Thyroid gland (tissue), 4 donors: ENCODE data around the gene RHOA. TPM values are rescaled to one million over a fixed set of nuclear protein-coding genes. Genes with fewer than 3 reads are reported as not detected.
"Not testable (repeated sequence)": the region's sequence is repeated elsewhere in the genome, so short reads cannot be mapped to it uniquely, and the experiment has no call there.

Source experiments
- DNase-seq, 2 donors: peaks; one replicate each; pipeline ENCODE4 v3.0.0-alpha.2; 2019
- H3K27ac ChIP-seq, 3 donors: fragments of 200-600 bp; sonication (generic); 1 replicate in 2 of 3; 2 replicates in 1 of 3; pipeline ENCODE4 v1.5.1; 2016 to 2019; ENCODE audit warnings: mild to moderate bottlenecking in 1 of 3, moderate library complexity in 1 of 3
- H3K27me3 ChIP-seq: fragments of 200-600 bp; sonication (generic); one replicate; pipeline ENCODE4 v1.5.1; 2019
- H3K36me3 ChIP-seq, 2 donors: fragments of 200-600 bp; sonication (generic); one replicate each; pipeline ENCODE4 v1.5.1; 2016 to 2019
- H3K4me1 ChIP-seq, 2 donors: fragments of 200-600 bp; sonication (generic); one replicate each; pipeline ENCODE4 v1.5.1; 2017 to 2019
- H3K4me3 ChIP-seq, 3 donors: fragments of 200-600 bp; sonication (generic); replicated peaks in 1 of 3; 1 replicate in 2 of 3; 2 replicates in 1 of 3; pipeline ENCODE4 v1.5.1; 2016; ENCODE audit warnings: mild to moderate bottlenecking in 1 of 3
- H3K9me3 ChIP-seq: fragments of 200-600 bp; sonication (generic); one replicate; pipeline ENCODE4 v1.5.1; 2017
- POLR2A ChIP-seq, 2 donors: fragments of 450-650 bp; IDR thresholded peaks; one replicate each; pipeline ENCODE4 v1.6.1; 2017; ENCODE audit warnings: antibody characterized with exemption in 2 of 2, mild to moderate bottlenecking in 2 of 2, moderate library complexity in 1 of 2
- whole genome bisulfite sequencing, 2 donors: methylation state at CpG; one replicate each; pipeline ENCODE4 v1.1.5; 2017; 5-methylcytosine and 5-hydroxymethylcytosine counted together
- intact Hi-C: fragments of 100-400 bp; cut with DNase I; formaldehyde crosslinking; loops from one replicate; pipeline ENCODE4 v1.15.1; 2023
- total RNA-seq, 4 donors: library from RNA; depleted of rRNA; stranded (reverse); fragments of >200 nt; gene quantifications; one replicate each; pipeline ENCODE4 v1.2.3, GENCODE V29; 2016
- TF ChIP-seq, protein P1 (sequence below), 6 experiments: fragments of 200-600 bp in 3 of 6; fragments of 450-650 bp in 3 of 6; sonication (generic) in 3 of 6; IDR thresholded peaks; one replicate each; pipeline ENCODE4 v1.5.1; 2016 to 2019; ENCODE audit warnings: antibody characterized with exemption in 6 of 6, mild to moderate bottlenecking in 2 of 6, inconsistent platforms in 1 of 6, moderate library complexity in 1 of 6

The RHOA gene
- total RNA-seq, 4 donors from 2014 or later, result 437 to 789 (median 587) TPM

DNA sequence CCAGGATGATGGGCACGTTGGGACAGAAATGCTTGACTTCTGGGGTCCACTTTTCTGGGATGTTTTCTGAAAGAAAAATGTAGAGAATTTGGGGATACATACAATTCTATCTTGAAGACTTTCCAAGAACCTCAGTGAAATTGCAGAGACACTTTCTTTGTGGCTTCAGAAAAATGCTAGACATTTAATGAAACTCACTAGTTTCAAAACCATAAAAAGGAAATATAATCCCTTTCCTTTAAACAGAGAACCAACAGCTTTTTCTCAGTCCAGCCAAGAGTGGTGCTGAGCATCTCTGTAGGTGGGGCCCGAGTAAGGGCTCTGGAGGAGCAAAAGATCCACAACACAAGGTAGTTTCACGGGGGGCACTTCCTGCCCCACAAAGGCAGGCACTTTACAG, 49.2 kb downstream of the RHOA start:
- peaks cover 49 to 62% of the 10 kb centered on the region in 2 donors for H3K36me3 ChIP-seq
- H3K27ac ChIP-seq, result no peak overlapping the region
- H3K9me3 ChIP-seq, result no peaks in the 10 kb centered on the region
- TF ChIP-seq POLR2A (IDR thresholded peaks at IDR 0.05), result no peak
- TF ChIP-seq, protein P1, sequence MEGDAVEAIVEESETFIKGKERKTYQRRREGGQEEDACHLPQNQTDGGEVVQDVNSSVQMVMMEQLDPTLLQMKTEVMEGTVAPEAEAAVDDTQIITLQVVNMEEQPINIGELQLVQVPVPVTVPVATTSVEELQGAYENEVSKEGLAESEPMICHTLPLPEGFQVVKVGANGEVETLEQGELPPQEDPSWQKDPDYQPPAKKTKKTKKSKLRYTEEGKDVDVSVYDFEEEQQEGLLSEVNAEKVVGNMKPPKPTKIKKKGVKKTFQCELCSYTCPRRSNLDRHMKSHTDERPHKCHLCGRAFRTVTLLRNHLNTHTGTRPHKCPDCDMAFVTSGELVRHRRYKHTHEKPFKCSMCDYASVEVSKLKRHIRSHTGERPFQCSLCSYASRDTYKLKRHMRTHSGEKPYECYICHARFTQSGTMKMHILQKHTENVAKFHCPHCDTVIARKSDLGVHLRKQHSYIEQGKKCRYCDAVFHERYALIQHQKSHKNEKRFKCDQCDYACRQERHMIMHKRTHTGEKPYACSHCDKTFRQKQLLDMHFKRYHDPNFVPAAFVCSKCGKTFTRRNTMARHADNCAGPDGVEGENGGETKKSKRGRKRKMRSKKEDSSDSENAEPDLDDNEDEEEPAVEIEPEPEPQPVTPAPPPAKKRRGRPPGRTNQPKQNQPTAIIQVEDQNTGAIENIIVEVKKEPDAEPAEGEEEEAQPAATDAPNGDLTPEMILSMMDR (IDR thresholded peaks at IDR 0.05), result no peak
- DNase-seq, result no peak
- peaks cover 10 to 14% of the 10 kb centered on the region in 2 donors for H3K4me1 ChIP-seq
- no peaks in the 10 kb centered on the region for H3K27me3 ChIP-seq
- H3K4me3 ChIP-seq, result no peak overlapping the region
- intact Hi-C loops, result no loop called here
- WGBS, 2 donors, result 84 to 92% methylated on average over 3 of the region's 3 CpGs

DNA sequence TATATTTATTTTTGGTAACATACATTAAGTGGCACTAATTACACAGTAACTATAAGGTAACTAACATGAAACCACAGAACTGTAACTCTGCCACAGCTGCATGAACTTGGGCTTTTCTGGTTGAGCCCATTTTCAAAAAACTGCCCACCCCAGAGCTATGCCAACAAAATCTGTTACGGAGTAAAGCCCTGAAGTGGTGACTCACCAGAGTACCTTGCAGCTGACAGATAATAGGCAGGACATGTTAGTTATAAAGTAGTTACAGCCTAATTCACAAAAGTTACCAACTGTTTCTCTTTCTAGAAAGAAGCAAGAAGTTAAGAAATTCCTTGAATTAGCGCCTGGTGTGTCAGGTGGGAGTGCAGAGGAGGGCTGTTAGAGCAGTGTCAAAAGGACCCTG, 52.2 kb downstream of the RHOA start:
- 85 to 88% methylated on average over 2 of the region's 2 CpGs for WGBS, 2 donors
- H3K4me3 ChIP-seq, result no peak overlapping the region
- H3K27ac ChIP-seq, result no peak overlapping the region
- no peaks in the 10 kb centered on the region for H3K27me3 ChIP-seq
- H3K36me3 ChIP-seq, result peaks cover 34 to 49% of the 10 kb centered on the region in 2 donors
- no peak for DNase-seq
- intact Hi-C loops, result loop anchor here (5.0 kb wide), 1 partner anchor 53 kb away; the partner anchor contains the start of genes RHOA and TCTA
- H3K9me3 ChIP-seq, result no peaks in the 10 kb centered on the region
- peaks cover 10 to 27% of the 10 kb centered on the region in 2 donors for H3K4me1 ChIP-seq
- TF ChIP-seq POLR2A (IDR thresholded peaks at IDR 0.05), result no peak
- TF ChIP-seq, protein P1 (IDR thresholded peaks at IDR 0.05), result no peak

DNA sequence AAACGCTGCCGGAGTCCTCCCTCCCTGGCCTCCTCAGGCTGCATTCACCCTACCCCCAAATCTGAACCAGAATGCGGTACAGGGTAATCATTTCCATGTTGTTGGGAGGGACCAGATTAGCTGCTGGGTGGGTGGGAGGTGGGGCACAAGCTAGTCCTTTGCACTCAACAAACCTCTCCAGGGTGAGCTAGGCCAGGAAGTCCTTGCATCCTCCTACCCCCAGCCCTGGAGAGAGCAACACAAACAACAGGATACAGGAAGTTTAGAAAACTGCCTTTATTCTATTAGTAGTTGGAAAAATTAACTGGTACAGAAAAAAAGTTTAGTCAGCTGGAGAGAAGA, 52.9 kb downstream of the RHOA start:
- Histone ChIP-seq H3K36me3 (peaks cover 34 to 41% of the 10 kb centered on the region in 2 donors), H3K4me3 (no peak overlapping the region), H3K4me1 (peaks cover 10 to 27% of the 10 kb centered on the region in 2 donors), H3K9me3 (no peaks in the 10 kb centered on the region), H3K27ac (peak overlapping the region; percentile 64 to 89 (median 83)), H3K27me3 (no peaks in the 10 kb centered on the region)
- intact Hi-C loops, result loop anchor here (5.0 kb wide), 1 partner anchor 53 kb away; the partner anchor contains the start of genes RHOA and TCTA
- no peak for DNase-seq
- 54% methylated on average over 3 of the region's 3 CpGs; no CpG with 5 or more reads in 1 of the 2 donors for WGBS, 2 donors
- no peak for TF ChIP-seq POLR2A (IDR thresholded peaks at IDR 0.05)
- TF ChIP-seq, protein P1 (IDR thresholded peaks at IDR 0.05), result no peak

DNA sequence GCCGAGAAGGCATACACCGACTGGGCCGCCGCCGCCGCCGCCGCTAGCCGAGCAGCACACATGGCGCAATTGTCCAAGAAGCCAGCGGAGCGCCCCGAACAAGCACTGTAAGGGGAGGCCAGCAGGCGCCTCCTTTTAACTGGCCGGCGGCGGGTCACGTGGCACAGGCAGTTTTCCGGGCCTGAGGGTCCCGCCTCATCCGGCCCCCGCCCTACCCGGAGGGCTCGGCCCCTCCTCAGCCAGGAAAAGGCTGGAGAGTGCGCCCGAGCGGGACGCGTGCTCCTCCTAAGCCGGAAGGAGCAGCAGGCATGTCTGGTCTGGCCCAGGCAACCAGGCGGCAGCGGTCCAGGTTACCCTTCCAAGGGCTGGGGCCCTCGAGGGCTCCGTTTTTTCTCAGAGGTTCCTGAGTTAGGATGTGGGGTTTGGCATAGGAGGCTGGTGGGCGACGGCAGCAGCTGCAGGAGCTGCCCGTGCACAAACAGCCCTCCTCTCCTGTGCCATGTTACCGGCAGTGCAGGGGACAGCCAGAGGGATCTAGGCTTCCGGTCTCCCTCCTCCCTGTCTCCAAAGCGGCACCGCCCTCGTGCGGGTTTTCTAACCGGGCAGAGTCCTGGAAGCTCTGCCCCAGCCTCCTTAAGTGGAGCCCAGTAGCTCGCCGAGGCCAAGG, 53.4 kb downstream of the RHOA start, which contains the start of gene GPX1:
GPX1 (minus strand) TSS at position 137 of the 667 bp plus-strand sequence; CDS start at position 62, 75 bp downstream.
- intact Hi-C loops, result loop anchor here (5.0 kb wide), 1 partner anchor 54 kb away; the partner anchor contains the start of genes RHOA and TCTA
- H3K27me3 ChIP-seq, result no peaks in the 10 kb centered on the region
- peaks cover 10 to 27% of the 10 kb centered on the region in 2 donors for H3K4me1 ChIP-seq

DNA sequence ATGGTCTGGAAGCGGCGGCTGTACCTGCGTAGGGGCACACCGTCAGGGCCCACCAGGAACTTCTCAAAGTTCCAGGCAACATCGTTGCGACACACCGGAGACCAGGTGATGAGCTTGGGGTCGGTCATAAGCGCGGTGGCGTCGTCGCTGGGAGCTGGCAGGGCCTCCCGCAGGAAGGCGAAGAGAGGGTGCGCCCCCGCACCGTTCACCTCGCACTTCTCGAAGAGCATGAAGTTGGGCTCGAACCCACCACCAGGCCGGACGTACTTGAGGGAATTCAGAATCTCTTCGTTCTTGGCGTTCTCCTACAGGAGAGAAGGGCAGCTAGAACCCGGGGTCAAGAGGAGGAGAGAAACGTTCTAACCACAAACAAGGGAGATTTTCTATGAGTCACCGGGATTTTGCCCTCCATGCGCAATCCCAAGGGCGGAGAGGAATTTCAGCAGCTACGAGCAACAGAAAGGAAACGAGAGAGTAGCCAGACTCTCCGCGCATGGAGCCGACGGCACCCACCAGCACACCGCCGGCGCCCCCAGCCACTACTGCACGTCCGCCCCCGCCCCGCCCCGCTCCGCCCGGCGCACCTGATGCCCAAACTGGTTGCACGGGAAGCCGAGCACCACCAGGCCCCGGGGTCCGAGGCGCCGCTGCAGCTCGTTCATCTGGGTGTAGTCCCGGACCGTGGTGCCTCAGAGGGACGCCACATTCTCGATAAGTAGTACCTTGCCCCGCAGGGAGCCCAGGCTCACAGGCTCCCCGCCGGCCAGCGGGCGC, 54.1 kb downstream of the RHOA start:
- DNase-seq, result peak; percentile 45 to 58
- H3K27me3 ChIP-seq, H3K9me3 ChIP-seq: not testable (repeated sequence)
- Histone ChIP-seq H3K27ac (peak overlapping the region; percentile 68 to 89 (median 81)), H3K4me3 (peak overlapping the region; percentile 7 to 76 (median 61)), H3K36me3 (peaks cover 30 to 31% of the 10 kb centered on the region in 2 donors), H3K4me1 (peaks cover 12 to 29% of the 10 kb centered on the region in 2 donors)
- intact Hi-C loops, result loop anchor here (5.0 kb wide), 1 partner anchor 55 kb away; the partner anchor contains the start of genes RHOA and TCTA
- 2% methylated on average over 29 to 30 of the region's 63 CpGs for WGBS, 2 donors

More for the DNA sequence above, 53.4 kb downstream of the RHOA start, which contains the start of gene GPX1:
- 7 to 8% methylated on average over 6 to 16 of the region's 46 CpGs for WGBS, 2 donors
- peak; percentile 77 to 98 for TF ChIP-seq POLR2A (IDR thresholded peaks at IDR 0.05)
- TF ChIP-seq, protein P1 (IDR thresholded peaks at IDR 0.05), result peak in 1 of 6 experiments; percentile 22
- H3K27ac ChIP-seq, result peak within 1 kb of the TSS; percentile 68 to 89 (median 83)
- no peaks in the 10 kb centered on the region for H3K9me3 ChIP-seq
- peak; percentile 98 for DNase-seq
- peak within 1 kb of the TSS; percentile 7 to 76 (median 61) for H3K4me3 ChIP-seq
- H3K36me3 ChIP-seq, result peaks cover 34 to 36% of the 10 kb centered on the region in 2 donors

DNA sequence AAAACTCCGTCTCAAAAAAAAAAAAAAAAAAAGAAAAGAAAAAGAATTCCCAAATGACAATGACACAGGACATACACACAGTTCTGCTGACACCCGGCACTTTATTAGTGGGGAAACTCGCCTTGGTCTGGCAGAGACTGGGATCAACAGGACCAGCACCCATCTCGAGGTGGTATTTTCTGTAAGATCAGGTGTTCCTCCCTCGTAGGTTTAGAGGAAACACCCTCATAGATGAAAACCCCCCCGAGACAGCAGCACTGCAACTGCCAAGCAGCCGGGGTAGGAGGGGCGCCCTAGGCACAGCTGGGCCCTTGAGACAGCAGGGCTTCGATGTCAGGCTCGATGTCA, 54.7 kb downstream of the RHOA start:
- intact Hi-C loops, result loop anchor here (5.0 kb wide), 1 partner anchor 55 kb away; the partner anchor contains the start of genes RHOA and TCTA
- DNase-seq, H3K9me3 ChIP-seq, H3K27me3 ChIP-seq: not testable (repeated sequence)
- Histone ChIP-seq H3K36me3 (peaks cover 25 to 26% of the 10 kb centered on the region in 2 donors), H3K27ac (peak overlapping the region; percentile 68 to 89 (median 81)), H3K4me1 (peaks cover 17 to 35% of the 10 kb centered on the region in 2 donors), H3K4me3 (peak overlapping the region; percentile 7 to 76 (median 61))
- 28 to 43% methylated on average over 8 to 10 of the region's 10 CpGs for WGBS, 2 donors
